Measurements from ENCODE around the gene MINDY3. TPM values are rescaled to one million over a fixed set of nuclear protein-coding genes. Genes with fewer than 3 reads are reported as not detected.
"Not testable (repeated sequence)": the region's sequence is repeated elsewhere in the genome, so short reads cannot be mapped to it uniquely, and the experiment has no call there.

MINDY3 gene
- total RNA-seq (2014; rRNA removed; shearing (Covaris generic)), result 40.3 and 48.6 TPM in 2 replicates

DNA sequence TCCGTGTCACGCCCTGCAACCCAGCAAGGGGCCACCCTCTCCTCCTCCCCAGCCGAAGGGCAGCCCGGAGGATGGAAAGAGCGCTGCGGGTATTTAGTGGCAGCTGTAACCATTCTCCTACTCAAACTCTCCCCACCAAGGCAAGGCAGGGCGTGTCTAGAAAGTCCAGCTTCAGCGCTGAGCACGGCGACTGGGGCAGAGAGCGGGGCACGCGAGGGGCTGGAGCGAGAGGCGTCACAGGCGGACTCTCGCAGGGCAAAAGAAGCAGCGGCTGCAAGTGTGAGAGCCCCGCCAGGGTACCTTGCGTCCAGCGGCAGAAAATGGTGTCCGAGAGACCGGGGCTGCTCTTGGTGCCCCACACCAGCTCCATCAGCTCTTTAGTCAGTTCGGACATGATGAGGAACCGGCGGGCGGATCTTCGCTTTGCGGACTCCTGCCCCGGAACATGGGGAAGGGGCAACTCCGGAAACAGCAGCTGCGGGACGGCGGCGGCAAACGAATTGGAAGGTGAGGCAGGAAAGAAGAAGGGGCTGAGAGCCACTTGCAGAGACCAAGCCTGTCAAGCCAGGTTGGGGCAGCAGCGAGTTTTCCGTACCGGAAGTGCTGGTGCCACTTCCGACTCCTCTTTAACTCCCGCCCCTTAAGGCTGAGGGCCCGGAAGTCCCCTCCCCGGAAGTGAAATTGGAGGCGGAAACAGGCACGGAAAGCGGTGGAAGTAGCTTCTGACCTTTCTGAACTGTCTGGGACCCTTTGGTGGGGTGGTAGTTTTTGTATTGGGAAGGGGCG, at the start of gene MINDY3:
MINDY3 (minus strand) TSS at position 602 of the 786 bp plus-strand sequence; CDS start at position 394, 208 bp downstream.
- DNase-seq (ENCODE audit: low read depth in 1 of 2, low spot score in 2 of 2), result peak; percentile 76 to 79

DNA sequence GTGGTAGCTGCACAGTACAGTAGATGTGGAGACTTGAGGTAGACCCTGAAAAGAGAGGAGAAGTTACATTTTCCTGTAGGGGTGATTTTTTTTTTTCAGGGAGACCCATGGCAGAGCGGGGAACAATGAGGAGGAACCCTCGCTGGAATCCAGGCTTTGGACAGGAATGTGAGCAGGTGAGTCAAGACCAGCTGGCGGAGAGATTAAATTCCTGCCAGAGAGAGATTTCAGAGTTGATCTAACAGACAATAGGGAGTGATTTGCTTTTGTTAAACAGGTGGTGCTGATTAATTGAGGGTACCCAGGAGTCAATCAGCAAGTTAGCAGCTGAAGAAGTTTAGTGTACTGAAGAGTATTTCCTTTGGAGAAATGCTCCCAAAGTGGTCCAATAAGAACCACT, 41.6 kb upstream of the MINDY3 start:
- no peak overlapping the region for H3K27ac ChIP-seq
- H3K4me1 ChIP-seq (replicated peaks), result no peaks in the 10 kb centered on the region
- H3K4me3 ChIP-seq, result no peak overlapping the region
- DNase-seq (ENCODE audit: low read depth in 1 of 2, low spot score in 2 of 2), result no peak
- H3K36me3 ChIP-seq, result no peaks in the 10 kb centered on the region
- no peaks in the 10 kb centered on the region for H3K9me3 ChIP-seq (replicated peaks)
- peaks cover 11% of the 10 kb centered on the region; the same call in 1 of the 2 replicates for H3K27me3 ChIP-seq (replicated peaks)

More for the DNA sequence above, at the start of gene MINDY3:
- no peaks in the 10 kb centered on the region for H3K36me3 ChIP-seq
- peaks cover 5% of the 10 kb centered on the region for H3K9me3 ChIP-seq (replicated peaks)
- no peaks in the 10 kb centered on the region for H3K27me3 ChIP-seq (replicated peaks)
- peak within 1 kb of the TSS; percentile 66 for H3K4me3 ChIP-seq
- peaks cover 9% of the 10 kb centered on the region for H3K4me1 ChIP-seq (replicated peaks)
- H3K27ac ChIP-seq, result no peak within 1 kb of the TSS

DNA sequence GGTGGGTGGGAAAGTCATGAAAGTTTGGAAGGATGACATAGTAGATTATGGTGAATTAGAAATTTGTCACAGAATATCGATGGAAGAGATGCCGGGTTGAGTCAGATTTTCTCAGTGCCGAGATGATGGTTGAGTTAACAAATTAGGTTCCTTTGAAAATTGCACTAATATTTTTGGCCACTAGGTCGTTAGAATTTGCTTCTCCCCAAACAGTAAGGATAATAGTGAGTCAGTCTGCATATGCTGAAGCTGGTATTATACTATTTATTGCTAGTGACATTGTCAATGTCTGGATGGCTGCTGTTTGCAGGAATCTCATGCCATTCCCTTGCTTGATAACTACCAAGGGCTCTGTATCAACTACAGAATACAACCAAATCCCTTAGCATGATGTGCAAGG, 37.7 kb upstream of the MINDY3 start:
- no peaks in the 10 kb centered on the region for H3K36me3 ChIP-seq
- H3K4me1 ChIP-seq (replicated peaks), result no peaks in the 10 kb centered on the region
- H3K27me3 ChIP-seq (replicated peaks), result peaks cover 11% of the 10 kb centered on the region
- H3K27ac ChIP-seq, result no peak overlapping the region
- no peak overlapping the region for H3K4me3 ChIP-seq
- DNase-seq (ENCODE audit: low read depth in 1 of 2, low spot score in 2 of 2), result no peak
- no peaks in the 10 kb centered on the region for H3K9me3 ChIP-seq (replicated peaks)

DNA sequence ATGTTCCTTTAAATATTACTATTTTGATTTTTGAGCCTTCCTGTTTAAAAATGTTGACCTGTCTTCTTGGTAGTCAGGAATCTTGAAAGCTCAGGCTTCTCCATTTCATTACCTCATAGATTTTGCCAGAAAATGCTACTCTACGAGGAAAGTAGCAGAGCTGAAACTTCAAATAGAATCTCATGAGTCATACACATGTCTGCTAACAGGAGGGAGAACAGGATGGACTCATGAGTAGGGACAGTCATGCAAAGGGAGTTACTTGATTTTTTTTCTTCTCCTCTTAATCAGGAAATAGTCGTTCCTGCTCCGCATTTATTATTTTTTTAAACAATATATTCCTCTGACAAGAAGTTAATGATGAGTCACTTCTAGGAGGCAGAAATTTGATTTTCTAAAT, 37.0 kb upstream of the MINDY3 start:
- peaks cover 15% of the 10 kb centered on the region for H3K27me3 ChIP-seq (replicated peaks)
- no peaks in the 10 kb centered on the region for H3K9me3 ChIP-seq (replicated peaks)
- H3K4me1 ChIP-seq (replicated peaks), result no peaks in the 10 kb centered on the region
- no peaks in the 10 kb centered on the region for H3K36me3 ChIP-seq
- no peak for DNase-seq (ENCODE audit: low read depth in 1 of 2, low spot score in 2 of 2)
- H3K4me3 ChIP-seq, result no peak overlapping the region
- H3K27ac ChIP-seq, result no peak overlapping the region

DNA sequence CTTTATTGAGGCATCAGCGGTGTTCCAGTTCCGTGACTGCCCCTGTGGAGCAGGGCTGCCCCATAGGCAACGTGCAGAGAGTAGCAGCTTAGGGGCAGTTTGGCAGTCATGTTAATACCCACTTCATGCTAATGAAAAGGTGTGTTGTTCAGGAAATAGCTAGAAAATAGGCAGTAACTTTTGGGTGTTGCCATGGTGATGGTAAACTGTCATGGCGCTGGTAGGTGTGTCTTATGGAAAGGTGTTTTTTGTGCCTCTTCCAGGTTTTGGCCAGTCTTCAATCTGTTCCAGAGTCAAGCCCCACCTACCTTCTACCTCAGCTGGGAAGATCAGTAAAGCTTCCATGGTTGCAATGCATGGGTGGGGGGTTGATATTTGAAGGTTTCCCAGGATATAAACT, 36.3 kb upstream of the MINDY3 start:
- no peaks in the 10 kb centered on the region for H3K36me3 ChIP-seq
- DNase-seq (ENCODE audit: low read depth in 1 of 2, low spot score in 2 of 2), result no peak
- H3K27ac ChIP-seq, result no peak overlapping the region
- peaks cover 15% of the 10 kb centered on the region for H3K27me3 ChIP-seq (replicated peaks)
- H3K9me3 ChIP-seq (replicated peaks), result no peaks in the 10 kb centered on the region
- no peak overlapping the region for H3K4me3 ChIP-seq
- no peaks in the 10 kb centered on the region for H3K4me1 ChIP-seq (replicated peaks)

DNA sequence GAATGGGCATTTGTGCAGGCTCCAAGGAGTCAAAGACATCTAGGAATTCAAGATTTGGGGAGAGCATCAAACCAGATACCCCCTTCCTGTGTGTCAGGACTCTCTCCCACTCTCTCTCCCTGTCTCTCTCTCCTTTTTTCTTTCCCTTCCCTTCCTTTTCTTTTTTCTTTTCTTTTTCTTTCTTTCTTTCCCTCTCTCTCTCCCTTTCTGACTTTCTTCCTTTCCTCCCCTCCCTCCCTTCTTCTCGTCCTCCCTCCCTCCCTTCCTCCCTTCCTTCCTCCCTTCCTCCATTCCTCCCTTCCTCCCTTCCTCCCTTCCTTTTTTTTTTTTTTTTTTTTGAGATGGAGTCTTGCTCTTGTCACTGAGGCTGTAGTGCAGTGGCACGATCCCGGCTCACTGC, 24.1 kb upstream of the MINDY3 start:
- Histone ChIP-seq H3K4me1 (replicated peaks) (no peaks in the 10 kb centered on the region), H3K36me3 (no peaks in the 10 kb centered on the region), H3K27ac (no peak overlapping the region), H3K9me3 (replicated peaks) (no peaks in the 10 kb centered on the region), H3K4me3 (no peak overlapping the region), H3K27me3 (replicated peaks) (peaks cover 34% of the 10 kb centered on the region)
- no peak for DNase-seq (ENCODE audit: low read depth in 1 of 2, low spot score in 2 of 2)

DNA sequence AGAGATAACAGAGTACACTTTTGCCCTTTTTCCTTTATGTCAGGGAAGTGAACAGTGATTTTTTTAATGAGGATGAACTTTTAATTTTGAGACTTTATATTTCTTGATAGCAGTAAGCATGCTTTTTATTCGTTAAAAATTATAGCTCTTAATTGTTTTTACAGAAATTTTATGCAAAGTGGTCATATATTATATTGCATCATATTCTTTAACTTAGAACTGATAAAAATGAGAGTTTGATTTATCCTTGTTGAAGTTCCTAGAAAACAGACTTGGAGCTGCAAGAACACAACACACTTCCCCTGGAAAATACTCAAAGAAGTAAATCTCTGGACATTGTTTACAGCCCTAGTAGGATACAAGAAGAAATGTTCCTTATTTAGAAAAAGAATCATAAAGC, 21.2 kb upstream of the MINDY3 start:
- Histone ChIP-seq H3K27me3 (replicated peaks) (peaks cover 20% of the 10 kb centered on the region), H3K36me3 (no peaks in the 10 kb centered on the region), H3K9me3 (replicated peaks) (no peaks in the 10 kb centered on the region), H3K27ac (no peak overlapping the region), H3K4me3 (no peak overlapping the region), H3K4me1 (replicated peaks) (no peaks in the 10 kb centered on the region)
- DNase-seq (ENCODE audit: low read depth in 1 of 2, low spot score in 2 of 2), result no peak

DNA sequence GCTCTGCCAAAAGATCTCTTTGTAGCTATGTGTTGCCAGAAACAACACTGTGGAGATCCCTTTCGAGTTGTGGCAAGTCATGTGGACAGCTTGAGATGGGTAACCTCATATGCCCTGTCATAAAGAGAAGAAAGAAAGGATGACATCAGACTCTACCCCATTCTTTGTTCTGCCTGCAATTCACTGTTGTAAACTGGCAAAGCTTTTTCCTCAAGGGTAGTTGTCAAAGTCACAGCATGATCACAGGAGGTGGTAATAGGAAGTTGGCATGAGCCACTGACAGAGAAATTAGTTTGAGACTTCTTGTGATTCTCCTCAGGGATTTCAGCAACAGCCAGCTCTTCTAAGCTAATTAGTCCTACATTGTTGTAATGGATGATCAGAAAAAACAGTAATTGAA, 19.4 kb upstream of the MINDY3 start:
- peaks cover 20% of the 10 kb centered on the region for H3K27me3 ChIP-seq (replicated peaks)
- H3K36me3 ChIP-seq, result no peaks in the 10 kb centered on the region
- no peaks in the 10 kb centered on the region for H3K9me3 ChIP-seq (replicated peaks)
- no peaks in the 10 kb centered on the region for H3K4me1 ChIP-seq (replicated peaks)
- DNase-seq (ENCODE audit: low read depth in 1 of 2, low spot score in 2 of 2), result no peak
- H3K4me3 ChIP-seq, result no peak overlapping the region
- no peak overlapping the region for H3K27ac ChIP-seq

DNA sequence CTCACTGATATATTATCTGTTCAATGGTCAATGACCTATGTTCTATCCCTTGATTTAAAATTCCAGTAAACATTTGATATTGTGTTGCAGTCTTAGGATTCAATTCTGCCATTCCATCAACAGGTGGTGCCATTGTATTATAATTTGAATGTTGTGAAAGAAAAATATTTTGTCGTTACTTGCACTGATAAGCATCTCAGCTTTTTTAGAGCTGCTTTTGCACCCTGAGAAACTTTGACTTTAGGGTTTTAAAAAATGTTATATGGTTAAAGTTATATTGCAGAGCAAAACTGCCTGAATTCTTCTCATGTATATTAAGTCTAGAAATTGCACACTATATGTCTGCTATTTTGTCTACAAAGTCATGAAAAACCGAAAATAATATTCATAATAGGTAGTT, 18.8 kb upstream of the MINDY3 start:
- H3K27ac ChIP-seq, result no peak overlapping the region
- DNase-seq (ENCODE audit: low read depth in 1 of 2, low spot score in 2 of 2), result peak in 1 of 2 experiments; percentile 23

DNA sequence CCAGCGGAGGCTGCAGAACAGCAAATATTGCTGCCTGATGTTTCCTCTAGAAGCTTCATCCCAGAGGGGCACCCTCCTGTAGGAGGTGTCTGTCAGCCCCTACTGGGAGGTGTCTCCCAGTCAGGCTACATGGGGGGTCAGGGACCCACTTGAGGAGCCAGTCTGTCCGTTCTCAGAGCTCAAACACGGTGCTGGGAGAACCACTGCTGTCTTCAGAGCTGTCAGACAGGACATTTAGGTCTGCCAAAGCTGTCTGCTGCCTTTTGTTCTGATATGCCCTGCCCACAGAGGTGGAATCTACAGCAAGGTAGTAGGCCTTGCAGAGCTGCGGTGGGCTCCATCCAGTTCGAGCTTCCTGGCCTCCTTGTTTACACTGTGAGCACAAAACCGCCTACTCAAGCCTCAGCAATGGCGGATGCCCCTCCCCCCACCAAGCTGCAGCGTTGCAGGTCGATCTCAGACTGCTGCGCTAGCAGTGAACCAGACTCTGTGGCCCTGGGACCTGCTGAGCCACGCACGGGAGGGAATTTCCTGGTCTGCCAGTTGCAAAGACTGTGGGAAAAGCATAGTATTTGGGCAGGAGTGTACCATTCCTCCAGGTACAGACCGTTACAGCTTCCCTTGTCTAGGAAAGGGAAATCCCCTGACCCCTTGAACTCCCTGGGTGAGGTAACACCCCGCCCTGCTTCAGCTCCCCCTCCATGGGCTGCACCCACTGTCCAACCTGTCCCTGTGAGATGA, 17.7 kb upstream of the MINDY3 start:
- DNase-seq (ENCODE audit: low read depth in 1 of 2, low spot score in 2 of 2), result no peak
- Histone ChIP-seq H3K27ac (no peak overlapping the region), H3K36me3 (no peaks in the 10 kb centered on the region)

More for the DNA sequence above, 18.8 kb upstream of the MINDY3 start:
- Histone ChIP-seq H3K9me3 (replicated peaks) (no peaks in the 10 kb centered on the region), H3K27me3 (replicated peaks) (peaks cover 20% of the 10 kb centered on the region), H3K4me3 (no peak overlapping the region), H3K4me1 (replicated peaks) (no peaks in the 10 kb centered on the region), H3K36me3 (no peaks in the 10 kb centered on the region)

DNA sequence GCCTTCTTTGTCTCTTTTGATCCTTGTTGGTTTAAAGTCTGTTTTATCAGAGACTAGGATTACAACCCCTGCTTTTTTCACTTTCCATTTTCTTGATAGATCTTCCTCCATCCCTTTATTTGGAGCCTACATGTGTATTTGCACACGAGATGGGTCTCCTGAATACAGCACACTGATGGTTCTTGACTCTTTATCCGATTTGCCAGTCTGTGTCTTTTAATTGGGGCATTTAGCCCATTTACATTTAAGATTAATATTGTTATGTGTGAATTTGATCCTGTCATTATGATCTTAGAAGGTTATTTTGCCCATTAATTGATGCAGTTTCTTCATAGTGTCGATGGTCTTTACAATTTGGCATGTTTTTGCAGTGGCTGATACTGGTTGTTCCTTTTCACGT, 16.0 kb upstream of the MINDY3 start:
- H3K36me3 ChIP-seq; H3K4me3 ChIP-seq; H3K9me3 ChIP-seq (replicated peaks); H3K4me1 ChIP-seq (replicated peaks); H3K27ac ChIP-seq; DNase-seq (ENCODE audit: low read depth in 1 of 2, low spot score in 2 of 2); H3K27me3 ChIP-seq (replicated peaks): not testable (repeated sequence)

More for the DNA sequence above, 17.7 kb upstream of the MINDY3 start:
- Histone ChIP-seq H3K4me1 (replicated peaks) (no peaks in the 10 kb centered on the region), H3K4me3 (no peak overlapping the region), H3K9me3 (replicated peaks) (no peaks in the 10 kb centered on the region), H3K27me3 (replicated peaks) (peaks cover 18% of the 10 kb centered on the region)

DNA sequence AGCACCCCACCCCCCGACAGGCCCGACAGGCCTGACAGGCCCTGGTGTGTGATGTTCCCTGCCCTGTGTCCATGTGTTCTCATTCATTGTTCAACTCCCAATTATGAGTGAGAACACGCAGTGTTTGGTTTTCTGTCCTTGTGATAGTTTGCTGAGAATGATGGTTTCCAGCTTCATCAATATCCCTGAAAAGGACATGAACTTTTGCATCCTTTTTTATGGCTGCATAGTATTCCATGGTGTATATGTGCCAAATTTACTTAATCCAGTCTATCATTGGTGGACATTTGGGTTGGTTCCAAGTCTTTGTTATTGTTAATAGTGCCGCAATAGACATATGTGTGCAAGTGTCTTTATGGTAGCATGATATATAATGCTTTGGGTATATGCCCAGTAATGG, 12.3 kb upstream of the MINDY3 start:
- H3K27me3 ChIP-seq (replicated peaks), result peaks cover 20% of the 10 kb centered on the region
- H3K9me3 ChIP-seq (replicated peaks); H3K36me3 ChIP-seq; H3K4me3 ChIP-seq; DNase-seq (ENCODE audit: low read depth in 1 of 2, low spot score in 2 of 2); H3K27ac ChIP-seq; H3K4me1 ChIP-seq (replicated peaks): not testable (repeated sequence)

DNA sequence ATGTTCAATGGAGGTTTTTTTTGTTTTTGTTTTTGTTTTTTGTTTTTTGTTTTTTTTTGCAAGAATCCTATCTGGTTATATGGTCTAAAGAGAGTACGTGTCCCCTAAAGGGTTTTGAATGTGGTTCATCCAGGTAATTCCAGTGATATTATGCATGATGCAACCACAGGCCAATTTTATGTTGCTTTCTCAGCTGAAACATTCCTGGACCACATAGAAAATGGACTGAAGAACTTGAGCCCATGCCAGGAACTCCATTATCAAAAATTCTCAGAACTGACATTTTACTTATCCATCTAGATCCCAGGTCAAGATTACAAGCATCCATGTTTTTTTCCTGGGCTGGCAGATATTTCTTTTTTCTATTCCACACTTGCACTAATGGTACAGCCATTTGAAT, 11.5 kb upstream of the MINDY3 start:
- no peak for DNase-seq (ENCODE audit: low read depth in 1 of 2, low spot score in 2 of 2)
- Histone ChIP-seq H3K36me3 (no peaks in the 10 kb centered on the region), H3K27me3 (replicated peaks) (peaks cover 27% of the 10 kb centered on the region), H3K27ac (no peak overlapping the region), H3K9me3 (replicated peaks) (no peaks in the 10 kb centered on the region), H3K4me3 (no peak overlapping the region), H3K4me1 (replicated peaks) (no peaks in the 10 kb centered on the region)

DNA sequence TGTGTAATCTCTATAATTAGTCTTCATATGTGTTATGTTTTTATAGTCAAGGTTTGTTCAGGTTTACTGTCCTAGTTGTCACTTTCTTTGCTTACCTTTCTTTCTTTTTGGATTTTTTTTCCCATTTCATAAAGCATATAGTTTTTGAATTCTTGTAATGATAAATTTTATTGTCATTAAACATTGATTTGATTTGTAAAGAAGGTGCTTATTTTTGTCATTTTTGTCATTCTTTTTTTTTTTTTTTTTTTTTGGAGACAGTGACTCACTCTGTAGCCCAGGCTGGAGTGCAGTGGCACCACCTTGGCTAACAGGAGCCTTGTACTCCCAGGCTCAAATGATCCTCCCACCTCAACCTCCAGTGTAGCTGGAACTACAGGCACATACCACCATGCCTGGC, 9.6 kb upstream of the MINDY3 start:
- H3K27me3 ChIP-seq (replicated peaks), result peaks cover 40% of the 10 kb centered on the region
- H3K27ac ChIP-seq, result no peak overlapping the region
- no peaks in the 10 kb centered on the region for H3K36me3 ChIP-seq
- H3K4me3 ChIP-seq, result no peak overlapping the region
- DNase-seq (ENCODE audit: low read depth in 1 of 2, low spot score in 2 of 2), result no peak
- no peaks in the 10 kb centered on the region for H3K9me3 ChIP-seq (replicated peaks)
- no peaks in the 10 kb centered on the region for H3K4me1 ChIP-seq (replicated peaks)

Measured in SJSA1 (cell line).